Measurements from ENCODE around the gene DPP6. TPM values are rescaled to one million over a fixed set of nuclear protein-coding genes. Genes with fewer than 3 reads are reported as not detected.

The DPP6 gene
- total RNA-seq, 4 donors from 2014 or later, result 0.38 TPM; not detected in 2

- no peak for TF ChIP-seq POLR2A (IDR thresholded peaks at IDR 0.05)
- TF ChIP-seq, protein P1, sequence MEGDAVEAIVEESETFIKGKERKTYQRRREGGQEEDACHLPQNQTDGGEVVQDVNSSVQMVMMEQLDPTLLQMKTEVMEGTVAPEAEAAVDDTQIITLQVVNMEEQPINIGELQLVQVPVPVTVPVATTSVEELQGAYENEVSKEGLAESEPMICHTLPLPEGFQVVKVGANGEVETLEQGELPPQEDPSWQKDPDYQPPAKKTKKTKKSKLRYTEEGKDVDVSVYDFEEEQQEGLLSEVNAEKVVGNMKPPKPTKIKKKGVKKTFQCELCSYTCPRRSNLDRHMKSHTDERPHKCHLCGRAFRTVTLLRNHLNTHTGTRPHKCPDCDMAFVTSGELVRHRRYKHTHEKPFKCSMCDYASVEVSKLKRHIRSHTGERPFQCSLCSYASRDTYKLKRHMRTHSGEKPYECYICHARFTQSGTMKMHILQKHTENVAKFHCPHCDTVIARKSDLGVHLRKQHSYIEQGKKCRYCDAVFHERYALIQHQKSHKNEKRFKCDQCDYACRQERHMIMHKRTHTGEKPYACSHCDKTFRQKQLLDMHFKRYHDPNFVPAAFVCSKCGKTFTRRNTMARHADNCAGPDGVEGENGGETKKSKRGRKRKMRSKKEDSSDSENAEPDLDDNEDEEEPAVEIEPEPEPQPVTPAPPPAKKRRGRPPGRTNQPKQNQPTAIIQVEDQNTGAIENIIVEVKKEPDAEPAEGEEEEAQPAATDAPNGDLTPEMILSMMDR (IDR thresholded peaks at IDR 0.05), result no peak
- no peak for DNase-seq
- 19 to 37% methylated on average over 6 to 7 of the region's 10 CpGs for WGBS, 2 donors
- H3K4me1 ChIP-seq, result no peaks in the 10 kb centered on the region
- H3K4me3 ChIP-seq, result no peak overlapping the region
- H3K27me3 ChIP-seq, result no peaks in the 10 kb centered on the region
- no peaks in the 10 kb centered on the region for H3K9me3 ChIP-seq
- H3K27ac ChIP-seq, result no peak overlapping the region
- intact Hi-C loops (cut with DNase I), result no loop called here
- no peaks in the 10 kb centered on the region for H3K36me3 ChIP-seq
Measured at GRCh38 chr7:154183482-154183881, 131.3 kb downstream of the DPP6 start.

DNA sequence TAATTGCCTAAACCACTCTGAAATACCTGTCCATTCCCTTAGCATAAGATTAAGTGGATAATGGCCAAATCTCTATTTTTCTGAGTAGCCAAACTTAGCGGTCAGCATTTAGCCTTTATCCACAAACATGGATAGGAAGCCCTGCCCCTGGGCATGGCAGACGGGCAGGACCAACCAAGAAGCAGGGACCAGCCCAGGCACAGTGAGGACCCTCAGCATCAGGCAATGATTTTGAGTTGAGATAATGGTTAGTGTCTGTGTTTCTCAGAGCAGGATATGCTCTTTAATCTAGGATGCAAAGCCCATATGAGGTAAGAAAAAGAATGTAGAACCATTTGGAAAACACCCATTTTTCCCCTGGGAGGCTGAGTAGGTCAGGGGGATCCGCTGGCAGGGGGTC lies 131.7 kb downstream of the DPP6 start:
- H3K36me3 ChIP-seq, result no peaks in the 10 kb centered on the region
- H3K4me3 ChIP-seq, result no peak overlapping the region
- no peak for DNase-seq
- TF ChIP-seq, protein P1 (IDR thresholded peaks at IDR 0.05), result no peak
- no peak for TF ChIP-seq POLR2A (IDR thresholded peaks at IDR 0.05)
- 49 to 54% methylated on average over 2 to 3 of the region's 3 CpGs for WGBS, 2 donors
- H3K9me3 ChIP-seq, result no peaks in the 10 kb centered on the region
- H3K27ac ChIP-seq, result no peak overlapping the region
- intact Hi-C loops (cut with DNase I), result no loop called here
- no peaks in the 10 kb centered on the region for H3K27me3 ChIP-seq
- no peaks in the 10 kb centered on the region for H3K4me1 ChIP-seq

GRCh38 chr7:154186811-154187210 lies 134.6 kb downstream of the DPP6 start:
- Histone ChIP-seq H3K9me3 (no peaks in the 10 kb centered on the region), H3K4me1 (no peaks in the 10 kb centered on the region), H3K27me3 (no peaks in the 10 kb centered on the region), H3K27ac (no peak overlapping the region), H3K36me3 (no peaks in the 10 kb centered on the region), H3K4me3 (no peak overlapping the region)
- TF ChIP-seq POLR2A (IDR thresholded peaks at IDR 0.05), result no peak
- TF ChIP-seq, protein P1 (IDR thresholded peaks at IDR 0.05), result no peak
- intact Hi-C loops (cut with DNase I), result no loop called here
- DNase-seq, result no peak
- WGBS, 2 donors, result 65 to 71% methylated on average over 3 of the region's 3 CpGs

DNA sequence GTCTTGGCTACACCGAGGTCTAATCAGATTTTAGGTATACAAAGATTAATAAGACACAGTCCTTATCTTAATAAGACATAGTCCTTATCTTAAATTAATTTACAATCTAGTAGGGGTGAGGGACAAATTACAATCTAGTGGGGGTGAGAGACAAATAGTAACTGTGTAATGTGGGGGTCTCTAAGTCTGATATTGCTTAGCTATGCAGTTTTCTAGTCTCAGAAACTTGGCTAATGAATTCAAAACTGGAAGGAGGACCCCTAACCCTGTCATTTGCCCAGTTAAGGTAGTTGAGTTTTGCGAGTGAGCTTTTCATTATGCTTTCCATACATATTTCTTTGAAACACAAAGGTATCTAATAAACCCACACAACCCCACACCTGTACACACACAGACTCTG lies 136.1 kb downstream of the DPP6 start:
- no peaks in the 10 kb centered on the region for H3K36me3 ChIP-seq
- H3K27me3 ChIP-seq, result no peaks in the 10 kb centered on the region
- no peak overlapping the region for H3K4me3 ChIP-seq
- no peaks in the 10 kb centered on the region for H3K9me3 ChIP-seq
- intact Hi-C loops (cut with DNase I), result no loop called here
- H3K27ac ChIP-seq, result no peak overlapping the region
- TF ChIP-seq, protein P1 (IDR thresholded peaks at IDR 0.05), result no peak
- TF ChIP-seq POLR2A (IDR thresholded peaks at IDR 0.05), result no peak
- DNase-seq, result no peak
- 61 to 64% methylated on average over 2 of the region's 2 CpGs for WGBS, 2 donors
- no peaks in the 10 kb centered on the region for H3K4me1 ChIP-seq

DNA sequence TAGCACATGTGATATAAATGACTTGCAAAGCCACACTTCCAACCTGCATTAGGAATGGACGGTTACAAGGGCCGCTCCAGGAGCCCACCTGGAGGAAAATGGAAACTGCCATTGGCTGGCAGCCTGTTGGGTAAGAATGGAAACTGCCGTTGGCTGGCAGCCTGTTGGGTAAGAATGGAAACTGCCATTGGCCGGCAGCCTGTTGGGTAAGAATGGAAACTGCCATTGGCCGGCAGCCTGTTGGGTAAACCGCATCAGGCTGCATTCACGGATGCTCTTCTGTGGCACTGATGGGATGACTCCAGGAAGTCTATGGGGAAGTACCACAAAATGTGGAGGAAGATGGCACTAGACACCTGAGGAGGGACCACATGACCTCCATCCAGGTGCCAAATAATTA lies 143.1 kb downstream of the DPP6 start:
- 90 to 92% methylated on average over 5 to 7 of the region's 7 CpGs for WGBS, 2 donors
- Histone ChIP-seq H3K4me3 (no peak overlapping the region), H3K9me3 (peaks cover 0 to 15% (median 0%) of the 10 kb centered on the region in 3 donors), H3K27ac (no peak overlapping the region), H3K4me1 (no peaks in the 10 kb centered on the region), H3K36me3 (no peaks in the 10 kb centered on the region), H3K27me3 (no peaks in the 10 kb centered on the region)
- intact Hi-C loops (cut with DNase I), result no loop called here
- no peak for DNase-seq
- no peak for TF ChIP-seq POLR2A (IDR thresholded peaks at IDR 0.05)
- TF ChIP-seq, protein P1 (IDR thresholded peaks at IDR 0.05), result no peak
